Hepatocyte (in vitro differentiated cells): ENCODE data around the gene DSN1. TPM values are rescaled to one million over a fixed set of nuclear protein-coding genes. Genes with fewer than 3 reads are reported as not detected.

Experiments
- DNase-seq: peaks from one replicate; pipeline ENCODE4 v3.0.0-alpha.2; 2016; ENCODE audit warnings: low spot score
- H2AFZ ChIP-seq: fragments of 200-600 bp; sonication (generic); 2 replicates; pipeline ENCODE4 v1.6.0; 2016; ENCODE audit warnings: antibody characterized with exemption, mild to moderate bottlenecking
- H3K27ac ChIP-seq: fragments of 200-600 bp; sonication (generic); 2 replicates; pipeline ENCODE4 v1.5.1; 2016; ENCODE audit warnings: mild to moderate bottlenecking
- H3K27me3 ChIP-seq: fragments of 200-600 bp; sonication (generic); 2 replicates; pipeline ENCODE4 v1.6.1; 2016
- H3K36me3 ChIP-seq: fragments of 200-600 bp; sonication (generic); replicated peaks from 2 replicates; pipeline ENCODE4 v1.5.1; 2016; ENCODE audit warnings: low read depth; ENCODE audit not compliant: insufficient read depth
- H3K4me1 ChIP-seq: fragments of 200-600 bp; sonication (generic); 2 replicates; pipeline ENCODE4 v1.5.1; 2016; ENCODE audit warnings: mild to moderate bottlenecking, moderate library complexity; ENCODE audit not compliant: insufficient read depth
- H3K4me2 ChIP-seq: fragments of 200-600 bp; sonication (generic); 2 replicates; pipeline ENCODE4 v1.6.0; 2016
- H3K4me3 ChIP-seq: fragments of 200-600 bp; sonication (generic); 2 replicates; pipeline ENCODE4 v1.5.1; 2016; ENCODE audit warnings: mild to moderate bottlenecking
- H3K79me2 ChIP-seq: fragments of 200-600 bp; sonication (generic); 2 replicates; pipeline ENCODE4 v1.6.0; 2017; ENCODE audit warnings: mild to moderate bottlenecking
- H3K9me2 ChIP-seq: fragments of 200-600 bp; sonication (generic); replicated peaks from 2 replicates; pipeline ENCODE4 v1.6.0; 2017; ENCODE audit warnings: mild to moderate bottlenecking; ENCODE audit not compliant: insufficient read depth
- H3K9me3 ChIP-seq: fragments of 200-600 bp; sonication (generic); 2 replicates; pipeline ENCODE4 v1.5.1; 2016; ENCODE audit warnings: low read depth, mild to moderate bottlenecking
- H4K20me1 ChIP-seq: fragments of 200-600 bp; sonication (generic); 2 replicates; pipeline ENCODE4 v1.6.0; 2016; ENCODE audit warnings: mild to moderate bottlenecking; ENCODE audit not compliant: insufficient read depth, poor library complexity, severe bottlenecking
- CTCF ChIP-seq: fragments of 200-600 bp; sonication (generic); IDR thresholded peaks from 2 replicates; pipeline ENCODE4 v1.5.1; 2016; ENCODE audit warnings: antibody characterized with exemption, mild to moderate bottlenecking; ENCODE audit not compliant: poor library complexity
- EZH2 ChIP-seq: fragments of 200-600 bp; sonication (generic); IDR thresholded peaks from 2 replicates; pipeline ENCODE4 v1.6.1; 2016; ENCODE audit warnings: antibody characterized with exemption, mild to moderate bottlenecking, borderline replicate concordance
- EZH2phosphoT487 ChIP-seq: fragments of 200-600 bp; sonication (generic); IDR thresholded peaks from one replicate; pipeline ENCODE4 v1.6.1; 2018; ENCODE audit warnings: antibody characterized with exemption, mild to moderate bottlenecking, low read depth, moderate library complexity; ENCODE audit not compliant: unreplicated experiment, severe bottlenecking
- WGBS: methylation state at CpG from one replicate; pipeline ENCODE4 v1.1.6; 2016; ENCODE audit warnings: low lambda C conversion rate; ENCODE audit errors: missing lambda C conversion rate; 5-methylcytosine and 5-hydroxymethylcytosine counted together
- polyA plus RNA-seq: library from polyadenylated mRNA; unstranded; fragments of >200 nt; fragmentation: Nextera tagmentation; extraction: Ambion mirVana; gene quantifications from 2 replicates; pipeline ENCODE4 v1.2.1, GENCODE V29; 2016
- total RNA-seq: library from RNA; depleted of rRNA; stranded (reverse); fragments of >200 nt; gene quantifications from 2 replicates; pipeline ENCODE4 v1.2.3, GENCODE V29; 2014

DSN1 gene
- total and polyA plus RNA-seq, 2 experiments from 2014 or later: 9.5 to 12.7 TPM

GRCh38 chr20:36791862-36792261 is 18.3 kb upstream of the DSN1 start:
- Histone ChIP-seq H3K9me2 (no peaks in the 10 kb centered on the region), H3K4me3 (no peak overlapping the region), H3K79me2 (no peaks in the 10 kb centered on the region), H4K20me1 (no peaks in the 10 kb centered on the region), H3K27me3 (no peaks in the 10 kb centered on the region), H3K27ac (no peak overlapping the region), H3K9me3 (no peaks in the 10 kb centered on the region), H3K4me1 (no peaks in the 10 kb centered on the region), H2AFZ (no peak overlapping the region), H3K4me2 (no peak overlapping the region), H3K36me3 (no peaks in the 10 kb centered on the region)
- 92% methylated on average over 5 of the region's 5 CpGs for WGBS
- no peak for DNase-seq
- no peak for TF ChIP-seq EZH2phosphoT487
- TF ChIP-seq EZH2: no peak
- TF ChIP-seq CTCF: no peak

DNA sequence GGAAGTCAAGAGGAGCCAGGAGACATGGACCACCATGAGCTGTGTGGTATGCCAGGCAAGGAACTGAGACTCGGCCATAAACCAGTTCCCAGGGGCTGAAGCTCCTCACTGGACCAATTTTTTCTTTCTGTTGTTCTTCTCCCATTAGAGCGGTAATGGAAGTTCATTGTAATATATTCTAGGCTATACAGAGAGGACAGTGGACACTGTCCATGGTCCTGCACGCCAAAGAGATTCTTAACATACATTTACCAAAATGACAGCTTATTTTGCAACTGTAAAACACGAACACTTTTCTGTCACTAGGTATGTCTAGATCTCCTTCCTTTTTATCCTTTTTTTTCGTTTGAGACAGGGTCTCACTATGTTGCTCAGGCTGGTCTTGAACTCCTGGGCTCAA is 13.1 kb upstream of the DSN1 start:
- H3K9me2 ChIP-seq: no peaks in the 10 kb centered on the region
- no peak for TF ChIP-seq EZH2phosphoT487
- no peaks in the 10 kb centered on the region for H3K4me1 ChIP-seq
- H3K27ac ChIP-seq: no peak overlapping the region
- H3K27me3 ChIP-seq: no peaks in the 10 kb centered on the region
- H4K20me1 ChIP-seq: no peaks in the 10 kb centered on the region
- H3K4me3 ChIP-seq: no peak overlapping the region
- no peaks in the 10 kb centered on the region for H3K79me2 ChIP-seq
- 93% methylated on average over 5 of the region's 5 CpGs for WGBS
- no peaks in the 10 kb centered on the region for H3K9me3 ChIP-seq
- DNase-seq: no peak
- H3K4me2 ChIP-seq: no peak overlapping the region
- H3K36me3 ChIP-seq: no peaks in the 10 kb centered on the region
- no peak overlapping the region for H2AFZ ChIP-seq

- Histone ChIP-seq H3K9me3 (no peaks in the 10 kb centered on the region), H3K79me2 (no peaks in the 10 kb centered on the region), H3K4me3 (no peak overlapping the region), H3K4me1 (no peaks in the 10 kb centered on the region), H3K4me2 (no peak overlapping the region), H3K36me3 (no peaks in the 10 kb centered on the region), H4K20me1 (no peaks in the 10 kb centered on the region), H3K27ac (no peak overlapping the region), H3K9me2 (no peaks in the 10 kb centered on the region), H3K27me3 (no peaks in the 10 kb centered on the region), H2AFZ (no peak overlapping the region)
- DNase-seq: no peak
- no peak for TF ChIP-seq EZH2
- TF ChIP-seq CTCF: no peak
- no peak for TF ChIP-seq EZH2phosphoT487
- 97% methylated on average over 13 of the region's 13 CpGs for WGBS
These were observed 12.7 kb upstream of the DSN1 start for GRCh38 chr20:36786246-36786645.

DNA sequence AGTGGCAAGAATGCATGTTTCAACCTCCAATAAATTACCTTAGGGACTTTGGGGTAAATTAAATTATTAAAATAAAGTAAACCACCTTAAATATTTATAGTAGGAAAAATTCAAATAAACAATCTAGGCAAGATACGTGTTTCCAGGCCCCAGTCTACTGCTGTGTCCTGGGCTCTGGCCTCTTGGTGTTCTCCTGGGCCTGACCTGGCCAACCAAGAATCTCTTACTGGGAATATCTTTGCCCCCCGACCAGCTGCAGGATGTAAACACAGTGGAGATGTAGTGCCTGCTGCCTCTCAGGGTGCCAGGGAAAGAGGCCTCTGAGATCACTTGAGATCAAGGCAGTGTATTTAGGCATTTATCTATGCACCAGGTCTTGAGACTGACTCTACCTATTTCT is 11.7 kb upstream of the DSN1 start:
- no peaks in the 10 kb centered on the region for H3K36me3 ChIP-seq
- H3K79me2 ChIP-seq: no peaks in the 10 kb centered on the region
- H4K20me1 ChIP-seq: no peaks in the 10 kb centered on the region
- WGBS: 86% methylated on average over 2 of the region's 2 CpGs
- H3K9me2 ChIP-seq: no peaks in the 10 kb centered on the region
- H3K27ac ChIP-seq: no peak overlapping the region
- no peaks in the 10 kb centered on the region for H3K9me3 ChIP-seq
- H3K4me2 ChIP-seq: no peak overlapping the region
- TF ChIP-seq EZH2phosphoT487 (no peak), CTCF (no peak), EZH2 (no peak)
- no peak for DNase-seq
- no peak overlapping the region for H3K4me3 ChIP-seq
- H2AFZ ChIP-seq: no peak overlapping the region
- H3K4me1 ChIP-seq: no peaks in the 10 kb centered on the region
- H3K27me3 ChIP-seq: no peaks in the 10 kb centered on the region
